ENCODE results near the gene RNF152.

The RNF152 gene

DNA sequence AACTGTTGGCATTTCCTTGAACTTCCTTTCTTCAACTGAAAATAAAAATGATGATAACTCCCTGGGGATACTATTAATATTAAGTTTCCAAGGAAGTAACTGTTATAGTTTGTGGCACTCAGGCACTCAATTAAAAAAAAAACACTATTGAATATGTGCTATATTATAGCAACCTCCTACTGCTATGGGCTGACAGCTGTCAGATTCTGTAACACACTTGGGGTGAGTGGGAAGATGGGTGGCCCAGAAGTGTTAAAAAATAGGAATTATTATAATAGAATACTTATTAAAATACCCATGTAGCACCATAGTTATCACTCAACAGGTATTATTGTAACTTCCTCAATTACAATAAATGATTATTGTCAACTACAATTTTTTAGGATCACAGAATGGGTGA, 130.9 kb downstream of the RNF152 start:
- FAIRE-seq (no peak), DNase-seq (ENCODE audit: insufficient read length, low spot score) (no peak)
- TF ChIP-seq POLR2A (IDR thresholded peaks at IDR 0.05; ENCODE audit: low read depth, low read length): no peak

All from H54 (cell line).